ENCODE results near the gene ICAM2. TPM values are rescaled to one million over a fixed set of nuclear protein-coding genes. Genes with fewer than 3 reads are reported as not detected.

ICAM2 gene
- total and polyA plus RNA-seq, 2 donors (not counting 1 experiment from before 2014, with no cell fraction given): 48.7 to 149 TPM

DNA sequence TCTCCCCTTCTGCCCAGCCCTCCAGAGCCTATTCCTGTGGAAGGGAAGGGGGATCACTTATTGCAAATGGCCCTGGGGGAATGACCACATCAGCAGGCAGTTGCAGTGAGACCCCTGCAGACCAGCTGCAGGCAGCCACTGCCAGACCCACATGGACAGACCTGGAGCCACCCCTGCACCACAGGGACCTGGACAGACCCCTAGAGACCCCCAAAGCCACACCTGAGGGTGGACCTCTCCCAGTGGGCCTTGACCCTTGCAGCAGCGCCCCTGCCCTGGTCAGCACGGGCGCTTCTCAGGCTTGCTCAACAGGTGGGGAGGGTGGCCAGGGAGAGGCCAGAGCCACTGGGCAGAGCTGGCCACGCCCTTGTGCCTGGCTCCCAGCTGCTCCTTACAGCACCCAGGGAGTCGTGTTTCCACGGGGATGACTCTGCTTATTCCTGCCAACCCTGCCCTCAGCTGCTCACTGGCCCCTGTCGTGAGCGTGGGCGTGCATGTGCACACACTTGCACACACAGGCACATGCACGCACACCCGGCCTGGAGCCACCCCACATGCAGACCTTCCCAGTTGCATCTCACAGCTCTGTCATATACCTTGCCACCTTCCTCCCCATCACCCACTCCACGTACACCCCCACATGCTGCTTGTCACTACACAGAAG lies 46.4 kb downstream of the ICAM2 start:
- no peak overlapping the region for H3K4me3 ChIP-seq (ENCODE audit: control extremely low read depth in 1 of 5, extremely low read depth in 1 of 5, insufficient read depth in 1 of 5, low read depth in 2 of 5, low read length in 4 of 5)
- Mint-ChIP-seq H3K4me1 (no peaks in the 10 kb centered on the region), H3K4me3 (no peak overlapping the region), H3K27me3 (peaks cover 13% of the 10 kb centered on the region), H3K27ac (no peak overlapping the region), H3K9me3 (ENCODE audit: insufficient read depth) (no peaks in the 10 kb centered on the region)
- no peaks in the 10 kb centered on the region for H3K9me3 ChIP-seq (ENCODE audit: control extremely low read depth in 1 of 3, control insufficient read depth in 2 of 3, insufficient read depth in 1 of 3, low read length in 2 of 3)
- DNase-seq (no peak), ATAC-seq (ENCODE audit: low read depth) (no peak)
- 90% methylated on average over 12 of the region's 12 CpGs for WGBS (ENCODE audit: insufficient coverage)
- no peaks in the 10 kb centered on the region for H4K20me1 ChIP-seq (ENCODE audit: control insufficient read depth, insufficient read depth, low read length, poor library complexity, severe bottlenecking)
- ChIA-PET CTCF (no interaction called here), POLR2A (interaction anchor here (1.1 kb wide), 1 partner anchor 27 kb away, joined by 5 read pairs; no protein-coding TSS in a partner anchor)
- H3K27ac ChIP-seq (ENCODE audit: low read length in 2 of 2): no peak overlapping the region
- H3K79me2 ChIP-seq (ENCODE audit: control insufficient read depth, insufficient read depth, low read length): no peaks in the 10 kb centered on the region
- H3K9ac ChIP-seq (ENCODE audit: low read length): no peak overlapping the region
- H3K4me1 ChIP-seq (ENCODE audit: control insufficient read depth in 2 of 2, insufficient read depth in 2 of 2, low read length in 2 of 2): no peaks in the 10 kb centered on the region
- TF ChIP-seq EZH2 (IDR thresholded peaks at IDR 0.05; ENCODE audit: borderline replicate concordance, insufficient read depth, low read depth, low read length, poor library complexity, severe bottlenecking): no peak
- TF ChIP-seq, protein P1, sequence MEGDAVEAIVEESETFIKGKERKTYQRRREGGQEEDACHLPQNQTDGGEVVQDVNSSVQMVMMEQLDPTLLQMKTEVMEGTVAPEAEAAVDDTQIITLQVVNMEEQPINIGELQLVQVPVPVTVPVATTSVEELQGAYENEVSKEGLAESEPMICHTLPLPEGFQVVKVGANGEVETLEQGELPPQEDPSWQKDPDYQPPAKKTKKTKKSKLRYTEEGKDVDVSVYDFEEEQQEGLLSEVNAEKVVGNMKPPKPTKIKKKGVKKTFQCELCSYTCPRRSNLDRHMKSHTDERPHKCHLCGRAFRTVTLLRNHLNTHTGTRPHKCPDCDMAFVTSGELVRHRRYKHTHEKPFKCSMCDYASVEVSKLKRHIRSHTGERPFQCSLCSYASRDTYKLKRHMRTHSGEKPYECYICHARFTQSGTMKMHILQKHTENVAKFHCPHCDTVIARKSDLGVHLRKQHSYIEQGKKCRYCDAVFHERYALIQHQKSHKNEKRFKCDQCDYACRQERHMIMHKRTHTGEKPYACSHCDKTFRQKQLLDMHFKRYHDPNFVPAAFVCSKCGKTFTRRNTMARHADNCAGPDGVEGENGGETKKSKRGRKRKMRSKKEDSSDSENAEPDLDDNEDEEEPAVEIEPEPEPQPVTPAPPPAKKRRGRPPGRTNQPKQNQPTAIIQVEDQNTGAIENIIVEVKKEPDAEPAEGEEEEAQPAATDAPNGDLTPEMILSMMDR (IDR thresholded peaks at IDR 0.05): no peak
- no peak overlapping the region for H2AFZ ChIP-seq (ENCODE audit: insufficient read depth, low read depth, low read length, poor library complexity, severe bottlenecking)
- H3K36me3 ChIP-seq (replicated peaks in 1 of 2; ENCODE audit: control extremely low read depth in 1 of 2, control insufficient read depth in 1 of 2, extremely low read depth in 1 of 2, insufficient read depth in 2 of 2, low read length in 1 of 2): no peaks in the 10 kb centered on the region
- peaks cover 0 to 10% (median 4%) of the 10 kb centered on the region in 4 experiments for H3K27me3 ChIP-seq (replicated peaks in 1 of 4; ENCODE audit: control extremely low read depth in 1 of 4, control insufficient read depth in 3 of 4, insufficient read depth in 4 of 4, low read length in 3 of 4)
- intact Hi-C loops (cut with micrococcal nuclease): no loop called here
- H3K4me2 ChIP-seq (replicated peaks; ENCODE audit: low read depth, low read length, poor library complexity, severe bottlenecking): no peak overlapping the region

DNA sequence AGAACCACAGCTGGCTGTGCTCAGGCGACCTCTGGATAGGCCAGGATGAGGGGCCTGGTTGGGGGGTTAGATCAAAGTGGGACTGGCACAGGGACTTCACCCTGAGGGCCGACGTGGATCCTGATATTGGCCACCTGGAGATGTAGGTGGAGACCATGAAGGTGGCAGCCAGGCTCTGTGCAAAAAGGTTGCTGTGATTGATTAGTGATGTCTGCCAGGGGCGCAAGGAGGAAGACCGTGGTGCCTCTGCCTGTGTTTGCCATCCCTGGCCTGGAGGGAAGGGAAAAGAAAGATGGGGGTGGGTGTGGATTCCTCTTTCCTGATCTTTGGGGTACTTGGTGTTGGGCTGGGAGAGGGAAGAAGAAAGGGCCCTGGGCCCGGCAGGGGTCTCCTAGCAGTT lies 47.2 kb downstream of the ICAM2 start:
- Mint-ChIP-seq H3K9me3 (ENCODE audit: insufficient read depth) (no peaks in the 10 kb centered on the region), H3K27ac (no peak overlapping the region), H3K27me3 (peaks cover 13% of the 10 kb centered on the region), H3K4me3 (no peak overlapping the region), H3K4me1 (no peaks in the 10 kb centered on the region)
- Histone ChIP-seq H3K27ac (ENCODE audit: low read length in 2 of 2) (no peak overlapping the region), H3K4me2 (replicated peaks; ENCODE audit: low read depth, low read length, poor library complexity, severe bottlenecking) (no peak overlapping the region), H2AFZ (ENCODE audit: insufficient read depth, low read depth, low read length, poor library complexity, severe bottlenecking) (no peak overlapping the region), H3K36me3 (replicated peaks in 1 of 2; ENCODE audit: control extremely low read depth in 1 of 2, control insufficient read depth in 1 of 2, extremely low read depth in 1 of 2, insufficient read depth in 2 of 2, low read length in 1 of 2) (no peaks in the 10 kb centered on the region), H4K20me1 (ENCODE audit: control insufficient read depth, insufficient read depth, low read length, poor library complexity, severe bottlenecking) (no peaks in the 10 kb centered on the region), H3K9ac (ENCODE audit: low read length) (no peak overlapping the region), H3K4me3 (ENCODE audit: control extremely low read depth in 1 of 5, extremely low read depth in 1 of 5, insufficient read depth in 1 of 5, low read depth in 2 of 5, low read length in 4 of 5) (no peak overlapping the region), H3K9me3 (ENCODE audit: control extremely low read depth in 1 of 3, control insufficient read depth in 2 of 3, insufficient read depth in 1 of 3, low read length in 2 of 3) (no peaks in the 10 kb centered on the region), H3K27me3 (replicated peaks in 1 of 4; ENCODE audit: control extremely low read depth in 1 of 4, control insufficient read depth in 3 of 4, insufficient read depth in 4 of 4, low read length in 3 of 4) (peaks cover 0 to 10% (median 5%) of the 10 kb centered on the region in 4 experiments), H3K79me2 (ENCODE audit: control insufficient read depth, insufficient read depth, low read length) (no peaks in the 10 kb centered on the region), H3K4me1 (ENCODE audit: control insufficient read depth in 2 of 2, insufficient read depth in 2 of 2, low read length in 2 of 2) (no peaks in the 10 kb centered on the region)
- ATAC-seq (ENCODE audit: low read depth) (no peak), DNase-seq (no peak)
- 92% methylated on average over 6 of the region's 6 CpGs for WGBS (ENCODE audit: insufficient coverage)
- POLR2A ChIA-PET: no interaction called here
- TF ChIP-seq, protein P1 (IDR thresholded peaks at IDR 0.05): no peak
- TF ChIP-seq EZH2 (IDR thresholded peaks at IDR 0.05; ENCODE audit: borderline replicate concordance, insufficient read depth, low read depth, low read length, poor library complexity, severe bottlenecking): no peak
- CTCF ChIA-PET: no interaction called here
- intact Hi-C loops (cut with micrococcal nuclease): no loop called here
